Hepatocyte (in vitro differentiated cells): ENCODE measurements around the gene CDS2. TPM values are rescaled to one million over a fixed set of nuclear protein-coding genes. Genes with fewer than 3 reads are reported as not detected.

Experiments
- DNase-seq: peaks from one replicate; pipeline ENCODE4 v3.0.0-alpha.2; 2016; ENCODE audit warnings: low spot score
- H2AFZ ChIP-seq: fragments of 200-600 bp; sonication (generic); 2 replicates; pipeline ENCODE4 v1.6.0; 2016; ENCODE audit warnings: antibody characterized with exemption, mild to moderate bottlenecking
- H3K27ac ChIP-seq: fragments of 200-600 bp; sonication (generic); 2 replicates; pipeline ENCODE4 v1.5.1; 2016; ENCODE audit warnings: mild to moderate bottlenecking
- H3K27me3 ChIP-seq: fragments of 200-600 bp; sonication (generic); 2 replicates; pipeline ENCODE4 v1.6.1; 2016
- H3K36me3 ChIP-seq: fragments of 200-600 bp; sonication (generic); replicated peaks from 2 replicates; pipeline ENCODE4 v1.5.1; 2016; ENCODE audit warnings: low read depth; ENCODE audit not compliant: insufficient read depth
- H3K4me1 ChIP-seq: fragments of 200-600 bp; sonication (generic); 2 replicates; pipeline ENCODE4 v1.5.1; 2016; ENCODE audit warnings: mild to moderate bottlenecking, moderate library complexity; ENCODE audit not compliant: insufficient read depth
- H3K4me2 ChIP-seq: fragments of 200-600 bp; sonication (generic); 2 replicates; pipeline ENCODE4 v1.6.0; 2016
- H3K4me3 ChIP-seq: fragments of 200-600 bp; sonication (generic); 2 replicates; pipeline ENCODE4 v1.5.1; 2016; ENCODE audit warnings: mild to moderate bottlenecking
- H3K79me2 ChIP-seq: fragments of 200-600 bp; sonication (generic); 2 replicates; pipeline ENCODE4 v1.6.0; 2017; ENCODE audit warnings: mild to moderate bottlenecking
- H3K9me2 ChIP-seq: fragments of 200-600 bp; sonication (generic); replicated peaks from 2 replicates; pipeline ENCODE4 v1.6.0; 2017; ENCODE audit warnings: mild to moderate bottlenecking; ENCODE audit not compliant: insufficient read depth
- H3K9me3 ChIP-seq: fragments of 200-600 bp; sonication (generic); 2 replicates; pipeline ENCODE4 v1.5.1; 2016; ENCODE audit warnings: low read depth, mild to moderate bottlenecking
- H4K20me1 ChIP-seq: fragments of 200-600 bp; sonication (generic); 2 replicates; pipeline ENCODE4 v1.6.0; 2016; ENCODE audit warnings: mild to moderate bottlenecking; ENCODE audit not compliant: insufficient read depth, poor library complexity, severe bottlenecking
- CTCF ChIP-seq: fragments of 200-600 bp; sonication (generic); IDR thresholded peaks from 2 replicates; pipeline ENCODE4 v1.5.1; 2016; ENCODE audit warnings: antibody characterized with exemption, mild to moderate bottlenecking; ENCODE audit not compliant: poor library complexity
- EZH2 ChIP-seq: fragments of 200-600 bp; sonication (generic); IDR thresholded peaks from 2 replicates; pipeline ENCODE4 v1.6.1; 2016; ENCODE audit warnings: antibody characterized with exemption, mild to moderate bottlenecking, borderline replicate concordance
- EZH2phosphoT487 ChIP-seq: fragments of 200-600 bp; sonication (generic); IDR thresholded peaks from one replicate; pipeline ENCODE4 v1.6.1; 2018; ENCODE audit warnings: antibody characterized with exemption, mild to moderate bottlenecking, low read depth, moderate library complexity; ENCODE audit not compliant: unreplicated experiment, severe bottlenecking
- WGBS: methylation state at CpG from one replicate; pipeline ENCODE4 v1.1.6; 2016; ENCODE audit warnings: low lambda C conversion rate; ENCODE audit errors: missing lambda C conversion rate; 5-methylcytosine and 5-hydroxymethylcytosine counted together
- polyA plus RNA-seq: library from polyadenylated mRNA; unstranded; fragments of >200 nt; fragmentation: Nextera tagmentation; extraction: Ambion mirVana; gene quantifications from 2 replicates; pipeline ENCODE4 v1.2.1, GENCODE V29; 2016
- total RNA-seq: library from RNA; depleted of rRNA; stranded (reverse); fragments of >200 nt; gene quantifications from 2 replicates; pipeline ENCODE4 v1.2.3, GENCODE V29; 2014

Gene CDS2
- total and polyA plus RNA-seq, 2 experiments from 2014 or later, result 27.0 to 48.9 TPM

DNA sequence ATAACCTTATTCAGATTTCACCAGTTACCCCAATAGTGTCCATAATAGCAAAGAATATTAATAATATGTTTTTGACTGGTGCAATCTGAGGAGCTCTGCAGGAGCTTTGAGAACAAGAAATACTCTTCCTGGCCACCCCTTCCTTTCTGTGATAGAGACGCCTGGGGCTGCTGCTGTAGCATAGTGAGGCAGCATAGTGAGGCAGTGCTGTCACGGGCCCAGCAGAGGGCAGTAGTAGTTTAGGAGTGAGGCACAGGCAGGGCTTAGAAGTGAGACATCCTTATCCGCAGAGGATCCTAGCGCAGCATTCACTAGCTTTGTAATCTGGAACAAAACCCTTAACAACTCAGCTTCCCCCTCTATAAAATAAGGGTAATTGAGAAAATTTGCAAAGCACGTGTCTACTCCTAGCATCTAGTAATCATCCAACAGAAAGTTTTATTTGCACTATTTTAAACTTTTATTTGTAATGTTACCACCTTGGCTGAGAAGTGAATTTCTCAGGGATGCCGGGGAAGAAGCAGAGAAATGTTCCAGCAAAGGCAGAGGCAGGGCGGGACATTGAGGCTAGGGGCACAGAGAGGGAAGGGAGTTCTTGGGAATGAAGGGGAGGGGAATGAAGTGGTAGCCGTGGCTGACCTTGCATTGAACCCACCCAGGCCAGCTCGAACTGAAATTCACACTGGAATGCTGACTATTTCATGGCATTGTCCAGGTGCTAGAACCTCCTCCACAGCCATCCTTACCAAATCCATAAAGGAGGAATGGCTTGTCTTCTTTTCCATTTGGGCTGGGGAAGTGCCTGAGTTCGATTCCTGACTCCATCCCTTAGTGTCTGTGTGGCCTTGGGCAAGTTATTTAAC is 78.8 kb downstream of the CDS2 start:
- H2AFZ ChIP-seq, result no peak overlapping the region
- no peaks in the 10 kb centered on the region for H3K9me2 ChIP-seq
- TF ChIP-seq EZH2, result no peak
- TF ChIP-seq EZH2phosphoT487, result no peak
- TF ChIP-seq CTCF, result peak; percentile 94
- H3K4me3 ChIP-seq, result no peak overlapping the region
- peaks cover 3% of the 10 kb centered on the region for H3K9me3 ChIP-seq
- DNase-seq, result peak; percentile 88
- no peaks in the 10 kb centered on the region for H4K20me1 ChIP-seq
- H3K4me2 ChIP-seq, result no peak overlapping the region
- no peaks in the 10 kb centered on the region for H3K36me3 ChIP-seq
- H3K27ac ChIP-seq, result no peak overlapping the region
- H3K79me2 ChIP-seq, result no peaks in the 10 kb centered on the region
- H3K4me1 ChIP-seq, result no peaks in the 10 kb centered on the region
- WGBS, result 33% methylated on average over 10 of the region's 10 CpGs
- H3K27me3 ChIP-seq, result no peaks in the 10 kb centered on the region

GRCh38 chr20:5207138-5207537 is 80.3 kb downstream of the CDS2 start:
- Histone ChIP-seq H3K4me3 (no peak overlapping the region), H3K4me2 (no peak overlapping the region), H3K27ac (no peak overlapping the region), H3K27me3 (no peaks in the 10 kb centered on the region), H3K9me2 (no peaks in the 10 kb centered on the region), H3K9me3 (peaks cover 3% of the 10 kb centered on the region), H3K36me3 (no peaks in the 10 kb centered on the region), H3K79me2 (no peaks in the 10 kb centered on the region), H2AFZ (no peak overlapping the region), H3K4me1 (no peaks in the 10 kb centered on the region), H4K20me1 (no peaks in the 10 kb centered on the region)
- TF ChIP-seq EZH2phosphoT487, result no peak
- no peak for TF ChIP-seq CTCF
- TF ChIP-seq EZH2, result no peak
- DNase-seq, result no peak

DNA sequence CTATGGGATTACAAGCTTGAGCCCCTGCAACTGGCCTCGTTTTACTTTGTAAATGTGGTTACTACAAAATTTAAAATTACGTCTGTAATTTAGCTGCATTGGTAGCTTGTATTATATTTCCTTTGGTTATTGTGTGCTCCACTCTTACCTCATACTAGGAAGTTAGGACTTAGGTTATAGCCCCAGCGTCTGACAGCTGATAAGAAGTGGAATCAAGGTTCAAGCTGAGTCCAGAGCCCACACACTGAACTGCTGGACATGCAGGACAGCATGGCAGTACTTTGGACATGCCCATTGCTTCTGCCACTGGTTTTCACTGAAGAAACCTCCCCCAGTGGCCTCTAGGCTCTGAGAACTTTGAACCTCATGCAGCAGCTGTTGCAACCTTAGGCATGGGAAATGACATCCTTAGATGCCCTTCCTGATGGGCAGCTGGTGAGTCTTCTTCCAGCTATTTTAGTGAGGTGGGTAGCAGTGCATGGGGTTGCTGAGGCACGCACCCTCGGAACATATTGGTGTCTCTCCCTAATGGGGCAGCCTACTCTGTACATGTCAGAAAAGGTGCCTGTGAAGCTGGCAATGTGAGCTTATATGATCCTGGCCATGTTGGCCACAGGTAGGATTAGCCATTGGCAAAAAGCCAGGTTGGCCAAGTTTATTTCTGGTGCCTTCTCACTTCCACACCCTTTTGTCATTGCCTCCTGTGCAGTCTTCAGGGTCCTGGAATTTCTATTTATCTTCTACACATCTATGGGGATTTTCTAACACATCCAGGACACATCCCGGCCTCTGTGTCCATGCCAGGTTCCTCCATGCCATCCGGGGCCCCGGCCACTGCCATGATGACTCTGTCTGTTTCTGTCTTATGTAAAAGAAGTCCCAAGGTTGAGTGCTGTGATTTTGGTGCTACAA is 85.3 kb downstream of the CDS2 start:
- no peaks in the 10 kb centered on the region for H3K4me1 ChIP-seq
- TF ChIP-seq CTCF (no peak), EZH2phosphoT487 (no peak), EZH2 (no peak)
- H3K79me2 ChIP-seq, result no peaks in the 10 kb centered on the region
- 91% methylated on average over 8 of the region's 8 CpGs for WGBS
- H3K27ac ChIP-seq, result peak overlapping the region; percentile 15
- no peaks in the 10 kb centered on the region for H4K20me1 ChIP-seq
- H2AFZ ChIP-seq, result no peak overlapping the region
- H3K27me3 ChIP-seq, result no peaks in the 10 kb centered on the region
- no peaks in the 10 kb centered on the region for H3K36me3 ChIP-seq
- H3K9me3 ChIP-seq, result peaks cover 3% of the 10 kb centered on the region
- no peaks in the 10 kb centered on the region for H3K9me2 ChIP-seq
- DNase-seq, result peak; percentile 35
- H3K4me2 ChIP-seq, result no peak overlapping the region
- no peak overlapping the region for H3K4me3 ChIP-seq
